Subcutaneous abdominal adipose tissue (tissue), 5 donors: ENCODE results near the gene FNDC11.

Source experiments
- H3K27ac ChIP-seq: one replicate; pipeline ENCODE4 v1.7.0; 2013; ENCODE audit warnings: low read depth, mild to moderate bottlenecking, inconsistent platforms, low read length, moderate library complexity
- H3K27me3 ChIP-seq, 5 donors: one replicate each; pipeline ENCODE4 v1.7.0; 2013; ENCODE audit warnings: low read length in 5 of 5, inconsistent platforms in 1 of 5; ENCODE audit not compliant: control insufficient read depth in 5 of 5, insufficient read depth in 4 of 5
- H3K36me3 ChIP-seq, 5 donors: one replicate each; pipeline ENCODE4 v1.7.0; 2013; ENCODE audit warnings: low read length in 5 of 5; ENCODE audit not compliant: control insufficient read depth in 5 of 5, insufficient read depth in 5 of 5
- H3K4me1 ChIP-seq, 5 donors: one replicate each; pipeline ENCODE4 v1.7.0; 2013; ENCODE audit warnings: low read length in 5 of 5, mild to moderate bottlenecking in 3 of 5, moderate library complexity in 1 of 5; ENCODE audit not compliant: control insufficient read depth in 5 of 5, insufficient read depth in 5 of 5
- H3K4me3 ChIP-seq, 5 donors: one replicate each; pipeline ENCODE4 v1.7.0; 2013; ENCODE audit warnings: low read length in 5 of 5, low read depth in 1 of 5
- H3K9ac ChIP-seq, 5 donors: one replicate each; pipeline ENCODE4 v1.7.0; 2013; ENCODE audit warnings: low read length in 5 of 5, mild to moderate bottlenecking in 4 of 5, moderate library complexity in 3 of 5
- H3K9me3 ChIP-seq, 5 donors: one replicate each; pipeline ENCODE4 v1.7.0; 2013; ENCODE audit warnings: low read length in 5 of 5; ENCODE audit not compliant: control insufficient read depth in 5 of 5
- donor health status: healthy.
- donor health status: healthy.
- donor health status: healthy.
- donor health status: healthy.
- donor health status: healthy.

The FNDC11 gene

GRCh38 chr20:63522981-63523611 lies 30.9 kb upstream of the FNDC11 start:
- H3K27ac ChIP-seq = no peak overlapping the region
- H3K4me1 ChIP-seq = peaks cover 0 to 28% (median 24%) of the 10 kb centered on the region in 5 donors
- peaks cover 0 to 13% (median 8%) of the 10 kb centered on the region in 5 donors for H3K36me3 ChIP-seq
- H3K27me3 ChIP-seq = no peaks in the 10 kb centered on the region
- no peak overlapping the region for H3K9ac ChIP-seq
- peaks cover 0 to 5% (median 0%) of the 10 kb centered on the region in 5 donors for H3K9me3 ChIP-seq
- no peak overlapping the region for H3K4me3 ChIP-seq

- Histone ChIP-seq H3K4me1 (peaks cover 0 to 19% (median 17%) of the 10 kb centered on the region in 5 donors), H3K36me3 (peaks cover 0 to 13% (median 8%) of the 10 kb centered on the region in 5 donors), H3K27me3 (peaks cover 0 to 8% (median 7%) of the 10 kb centered on the region in 5 donors), H3K4me3 (no peak overlapping the region), H3K9ac (no peak overlapping the region), H3K9me3 (peaks cover 0 to 5% (median 0%) of the 10 kb centered on the region in 5 donors), H3K27ac (no peak overlapping the region)
These were observed 28.8 kb upstream of the FNDC11 start for GRCh38 chr20:63525185-63525584.

GRCh38 chr20:63525971-63526370 lies 28.0 kb upstream of the FNDC11 start:
- Histone ChIP-seq H3K27ac (no peak overlapping the region), H3K36me3 (peaks cover 0 to 13% (median 8%) of the 10 kb centered on the region in 5 donors), H3K4me3 (no peak overlapping the region), H3K4me1 (peaks cover 0 to 17% (median 16%) of the 10 kb centered on the region in 5 donors), H3K27me3 (peaks cover 5 to 14% (median 13%) of the 10 kb centered on the region in 5 donors), H3K9me3 (peaks cover 0 to 5% (median 0%) of the 10 kb centered on the region in 5 donors), H3K9ac (no peak overlapping the region)

- Histone ChIP-seq H3K4me3 (no peak overlapping the region), H3K27me3 (peaks cover 9 to 22% (median 13%) of the 10 kb centered on the region in 5 donors), H3K9me3 (peaks cover 0 to 5% (median 0%) of the 10 kb centered on the region in 5 donors), H3K9ac (no peak overlapping the region), H3K4me1 (peaks cover 0 to 5% (median 5%) of the 10 kb centered on the region in 5 donors), H3K36me3 (peaks cover 0 to 10% (median 4%) of the 10 kb centered on the region in 5 donors), H3K27ac (no peak overlapping the region)
These were observed 26.8 kb upstream of the FNDC11 start for GRCh38 chr20:63527184-63527583.

GRCh38 chr20:63529180-63529860 lies 24.6 kb upstream of the FNDC11 start:
- Histone ChIP-seq H3K27me3 (peaks cover 21 to 38% (median 30%) of the 10 kb centered on the region in 5 donors), H3K27ac (no peak overlapping the region), H3K9me3 (no peaks in the 10 kb centered on the region), H3K9ac (no peak overlapping the region), H3K4me1 (no peaks in the 10 kb centered on the region), H3K36me3 (no peaks in the 10 kb centered on the region), H3K4me3 (no peak overlapping the region)

DNA sequence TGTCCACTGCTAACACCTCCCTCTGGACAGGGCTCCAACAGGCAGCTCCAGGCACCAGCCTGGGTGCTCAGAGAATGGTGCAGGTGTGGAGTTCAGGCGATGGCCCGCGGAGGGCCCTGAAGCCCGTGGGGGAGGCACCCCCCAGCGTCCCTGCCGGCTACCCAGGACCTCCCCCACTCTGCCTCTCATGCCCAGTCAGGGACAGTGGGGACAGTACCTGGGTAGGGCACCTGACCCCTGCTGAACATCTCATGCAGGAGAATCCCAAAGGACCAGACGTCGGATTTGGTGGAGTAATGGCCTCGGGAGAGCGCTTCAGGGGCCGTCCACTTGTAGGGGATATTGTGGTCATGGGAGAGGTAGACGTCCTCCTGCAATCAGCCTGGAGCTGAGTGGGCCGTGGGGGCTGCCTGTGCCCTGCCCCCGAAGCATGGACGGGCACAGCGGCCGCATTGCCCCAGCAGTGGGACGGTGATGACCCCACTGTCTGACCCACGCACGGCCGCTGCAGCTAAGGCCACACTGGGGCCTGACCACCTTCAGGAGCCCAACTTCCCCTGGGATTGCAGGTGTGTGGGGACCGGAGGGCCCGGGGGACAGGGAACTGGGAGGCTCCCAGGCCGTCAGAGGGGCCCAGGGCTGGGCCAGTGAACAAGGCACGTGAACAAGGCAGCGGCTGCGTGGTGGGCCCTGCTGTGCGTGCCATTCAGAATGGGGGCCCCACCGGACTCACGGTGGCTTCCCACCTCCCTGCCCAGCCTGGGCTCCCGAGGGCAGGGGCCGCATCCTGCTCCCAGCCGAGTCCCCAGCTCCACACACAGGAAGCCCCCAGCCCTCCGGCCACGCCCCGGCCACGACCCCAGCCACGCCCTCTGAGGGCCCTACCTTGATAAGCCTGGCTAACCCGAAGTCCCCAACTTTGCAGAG lies 23.8 kb upstream of the FNDC11 start:
- Histone ChIP-seq H3K27me3 (peaks cover 29 to 46% (median 38%) of the 10 kb centered on the region in 5 donors), H3K4me1 (peaks cover 0 to 4% (median 0%) of the 10 kb centered on the region in 5 donors), H3K9me3 (no peaks in the 10 kb centered on the region), H3K27ac (no peak overlapping the region), H3K4me3 (no peak overlapping the region), H3K36me3 (no peaks in the 10 kb centered on the region), H3K9ac (no peak overlapping the region)

- Histone ChIP-seq H3K27me3 (peaks cover 32 to 50% (median 42%) of the 10 kb centered on the region in 5 donors), H3K9ac (no peak overlapping the region), H3K36me3 (no peaks in the 10 kb centered on the region), H3K27ac (no peak overlapping the region), H3K4me3 (no peak overlapping the region), H3K9me3 (no peaks in the 10 kb centered on the region), H3K4me1 (peaks cover 0 to 4% (median 0%) of the 10 kb centered on the region in 5 donors)
These were observed 23.2 kb upstream of the FNDC11 start for GRCh38 chr20:63530788-63531160.

DNA sequence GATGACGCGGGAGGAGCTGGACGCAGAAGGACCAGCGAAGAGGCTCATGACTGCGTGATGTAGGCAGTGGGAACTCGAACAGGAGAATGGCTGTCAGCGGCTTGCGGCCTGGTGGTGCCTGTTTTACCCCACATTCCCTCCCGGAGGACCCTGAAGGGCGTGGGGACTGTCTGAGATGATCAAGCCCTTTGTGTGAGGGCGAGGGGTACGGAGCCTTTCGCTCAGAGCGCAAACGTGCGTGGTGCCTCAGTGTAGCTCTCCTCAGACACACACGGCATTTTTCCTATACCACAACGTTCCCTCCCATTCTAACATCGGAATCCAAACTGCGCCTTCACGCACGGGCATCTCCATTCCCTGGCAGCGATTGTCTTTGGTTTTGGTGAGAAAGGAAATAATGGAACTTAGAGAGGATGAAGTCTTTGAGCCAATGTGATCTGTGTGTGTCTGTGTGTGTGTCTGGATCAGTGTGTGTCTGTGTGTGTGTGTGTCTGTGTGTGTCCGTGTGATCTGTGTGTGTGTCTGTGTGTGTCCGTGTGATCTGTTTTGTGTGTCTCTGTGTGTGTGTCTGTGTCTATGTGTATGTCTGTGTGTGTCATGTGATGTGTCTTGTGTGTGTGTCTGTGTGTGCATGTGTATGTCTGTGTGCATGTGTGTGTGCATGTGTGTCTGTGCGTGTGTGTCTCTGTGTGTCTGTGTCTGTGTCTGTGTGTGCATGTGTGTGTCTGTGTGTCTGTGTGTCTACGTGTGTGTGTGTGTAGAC lies 22.1 kb upstream of the FNDC11 start:
- Histone ChIP-seq H3K9me3 (no peaks in the 10 kb centered on the region), H3K27me3 (peaks cover 36 to 56% (median 49%) of the 10 kb centered on the region in 5 donors), H3K9ac (no peak overlapping the region), H3K36me3 (no peaks in the 10 kb centered on the region), H3K27ac (no peak overlapping the region), H3K4me1 (peaks cover 0 to 11% (median 7%) of the 10 kb centered on the region in 5 donors), H3K4me3 (no peak overlapping the region)

GRCh38 chr20:63532449-63532971 lies 21.4 kb upstream of the FNDC11 start:
- H3K27ac ChIP-seq = no peak overlapping the region
- H3K9ac ChIP-seq = no peak overlapping the region

More at GRCh38 chr20:63532449-63532971, 21.4 kb upstream of the FNDC11 start:
- Histone ChIP-seq H3K36me3 (no peaks in the 10 kb centered on the region), H3K9me3 (no peaks in the 10 kb centered on the region), H3K4me1 (peaks cover 0 to 17% (median 14%) of the 10 kb centered on the region in 5 donors), H3K27me3 (peaks cover 39 to 57% (median 53%) of the 10 kb centered on the region in 5 donors), H3K4me3 (no peak overlapping the region)
